ENCODE results near the gene SPIRE1. TPM values are rescaled to one million over a fixed set of nuclear protein-coding genes. Genes with fewer than 3 reads are reported as not detected.

The SPIRE1 gene
- total RNA-seq, 1 experiment from 2014 or later = 9.5 TPM

DNA sequence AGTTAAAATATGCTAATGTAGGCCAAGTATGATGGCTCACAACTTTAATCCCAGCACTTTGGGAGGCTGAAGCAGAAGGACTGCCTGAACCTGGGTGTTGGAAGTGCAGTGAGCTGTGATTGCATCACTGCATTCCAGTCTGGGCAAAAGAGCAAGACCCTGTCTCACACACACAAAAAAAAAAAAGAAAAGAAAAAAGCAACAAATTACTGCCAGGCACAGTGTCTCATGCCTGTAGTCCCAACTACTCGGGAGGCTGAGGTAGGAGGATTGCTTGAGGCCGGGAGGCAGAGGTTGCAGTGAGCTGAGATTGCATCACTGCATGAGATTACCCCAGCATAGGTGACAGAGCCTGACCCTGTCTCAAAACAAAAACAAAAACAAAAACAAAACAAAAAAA is 139.6 kb downstream of the SPIRE1 start:
- CTCF ChIA-PET = no interaction called here
- no peak overlapping the region for H3K4me3 Mint-ChIP-seq (ENCODE audit: unreplicated experiment)
- intact Hi-C loops (cut with micrococcal nuclease; ENCODE audit: unreplicated experiment) = loop anchor here (10.0 kb wide), 1 partner anchor 124 kb away; no protein-coding TSS in a partner anchor
- H3K4me1 Mint-ChIP-seq (ENCODE audit: low read depth, unreplicated experiment) = no peaks in the 10 kb centered on the region
- no peaks in the 10 kb centered on the region for H3K9me3 Mint-ChIP-seq (ENCODE audit: unreplicated experiment)
- no peak overlapping the region for H3K27ac Mint-ChIP-seq (ENCODE audit: unreplicated experiment)
- Histone ChIP-seq H3K4me3 (ENCODE audit: low read depth, low read length) (no peak overlapping the region), H3K9me3 (no peaks in the 10 kb centered on the region; the same call in 1 of the 2 replicates), H3K4me1 (no peaks in the 10 kb centered on the region), H3K27me3 (replicated peaks; ENCODE audit: control insufficient read depth, insufficient read depth, low read length) (no peaks in the 10 kb centered on the region), H3K36me3 (ENCODE audit: control insufficient read depth, insufficient read depth, low read length) (no peaks in the 10 kb centered on the region)
- H3K27me3 Mint-ChIP-seq (ENCODE audit: insufficient read depth, unreplicated experiment) = no peaks in the 10 kb centered on the region
- DNase-seq = peak in 1 of 2 experiments; percentile 5
- BruUV-seq (replicated peaks) = no TSS peak
- no peaks in the 10 kb centered on the region for H3K36me3 Mint-ChIP-seq (ENCODE audit: insufficient read depth, unreplicated experiment)
- POLR2A ChIA-PET = no interaction called here
- TF ChIP-seq, protein P1, sequence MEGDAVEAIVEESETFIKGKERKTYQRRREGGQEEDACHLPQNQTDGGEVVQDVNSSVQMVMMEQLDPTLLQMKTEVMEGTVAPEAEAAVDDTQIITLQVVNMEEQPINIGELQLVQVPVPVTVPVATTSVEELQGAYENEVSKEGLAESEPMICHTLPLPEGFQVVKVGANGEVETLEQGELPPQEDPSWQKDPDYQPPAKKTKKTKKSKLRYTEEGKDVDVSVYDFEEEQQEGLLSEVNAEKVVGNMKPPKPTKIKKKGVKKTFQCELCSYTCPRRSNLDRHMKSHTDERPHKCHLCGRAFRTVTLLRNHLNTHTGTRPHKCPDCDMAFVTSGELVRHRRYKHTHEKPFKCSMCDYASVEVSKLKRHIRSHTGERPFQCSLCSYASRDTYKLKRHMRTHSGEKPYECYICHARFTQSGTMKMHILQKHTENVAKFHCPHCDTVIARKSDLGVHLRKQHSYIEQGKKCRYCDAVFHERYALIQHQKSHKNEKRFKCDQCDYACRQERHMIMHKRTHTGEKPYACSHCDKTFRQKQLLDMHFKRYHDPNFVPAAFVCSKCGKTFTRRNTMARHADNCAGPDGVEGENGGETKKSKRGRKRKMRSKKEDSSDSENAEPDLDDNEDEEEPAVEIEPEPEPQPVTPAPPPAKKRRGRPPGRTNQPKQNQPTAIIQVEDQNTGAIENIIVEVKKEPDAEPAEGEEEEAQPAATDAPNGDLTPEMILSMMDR (IDR thresholded peaks at IDR 0.05; ENCODE audit: insufficient read depth in 1 of 2, low read depth in 1 of 2, low read length in 1 of 2, severe bottlenecking in 1 of 2, unreplicated experiment in 1 of 2) = no peak

DNA sequence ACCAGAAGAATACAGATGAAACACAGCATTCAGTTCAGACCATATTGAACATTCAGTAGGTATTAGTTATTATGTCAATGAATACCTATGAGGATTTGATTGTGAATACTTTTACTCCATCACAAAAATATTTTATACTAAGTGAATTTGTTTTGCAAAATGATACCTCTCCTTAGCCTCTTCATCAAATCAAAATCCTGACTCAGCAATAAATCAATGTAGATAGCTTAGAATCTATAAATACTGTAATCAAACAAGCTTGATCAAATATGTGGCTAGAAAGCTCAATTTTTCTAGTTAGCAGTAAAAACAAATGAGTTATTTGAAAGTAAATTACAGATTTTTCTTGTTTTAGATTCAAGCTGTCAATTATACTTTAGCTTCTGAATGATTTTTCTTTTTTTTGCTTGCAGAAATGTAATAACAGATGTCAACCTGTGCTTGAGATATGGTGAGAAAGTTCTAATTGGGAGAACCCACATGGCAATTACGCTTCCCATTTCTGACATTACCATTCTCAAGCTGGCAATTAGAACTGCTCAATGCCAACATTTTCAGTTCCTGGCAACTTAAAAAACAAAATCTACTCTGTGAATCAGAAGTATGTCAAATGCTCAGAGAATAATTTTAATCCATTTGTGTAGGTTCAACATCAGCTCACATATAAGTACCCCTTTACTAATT is 140.6 kb downstream of the SPIRE1 start:
- no peaks in the 10 kb centered on the region for H3K36me3 Mint-ChIP-seq (ENCODE audit: insufficient read depth, unreplicated experiment)
- CTCF ChIA-PET = interaction anchor here (0.5 kb wide), 1 partner anchor 17 kb away, joined by 5 read pairs; no protein-coding TSS in a partner anchor

DNA sequence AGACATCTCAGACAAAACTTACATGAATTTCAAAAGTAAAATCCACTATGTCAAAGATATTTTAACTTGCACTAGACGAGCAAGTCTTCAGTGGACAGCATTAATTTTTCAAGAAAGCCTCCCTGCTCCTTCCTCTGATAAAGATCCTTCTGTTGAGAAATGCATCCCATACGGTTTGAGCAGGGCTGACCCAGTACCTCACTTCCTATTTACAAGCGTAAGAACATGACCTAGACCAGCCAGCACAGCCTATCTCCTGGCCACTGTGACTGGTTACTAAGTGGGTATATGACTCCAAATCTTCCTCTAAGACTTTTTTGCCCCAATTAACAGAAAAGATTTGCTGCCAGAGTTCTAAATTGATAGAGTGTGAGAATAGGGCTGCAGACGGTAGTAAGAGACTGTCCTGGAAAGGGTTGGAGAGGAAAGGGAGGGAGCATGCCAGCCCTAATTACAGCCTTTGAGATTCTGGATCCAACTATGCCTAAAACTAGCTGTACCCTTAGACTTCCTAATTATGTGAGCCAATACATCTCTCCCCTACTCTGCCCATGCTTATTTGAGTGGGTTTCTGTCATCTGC is 141.8 kb downstream of the SPIRE1 start:
- intact Hi-C loops (cut with micrococcal nuclease; ENCODE audit: unreplicated experiment) = loop anchor here (10.0 kb wide), 1 partner anchor 121 kb away; no protein-coding TSS in a partner anchor
- no peak overlapping the region for H3K27ac Mint-ChIP-seq (ENCODE audit: unreplicated experiment)
- H3K9me3 Mint-ChIP-seq (ENCODE audit: unreplicated experiment) = no peaks in the 10 kb centered on the region
- TF ChIP-seq, protein P1 (IDR thresholded peaks at IDR 0.05; ENCODE audit: insufficient read depth in 1 of 2, low read depth in 1 of 2, low read length in 1 of 2, severe bottlenecking in 1 of 2, unreplicated experiment in 1 of 2) = no peak
- ChIA-PET CTCF (interaction anchor here (1.4 kb wide), 1 partner anchor 269 kb away, joined by 3 read pairs; no protein-coding TSS in a partner anchor), POLR2A (no interaction called here)
- H3K4me1 Mint-ChIP-seq (ENCODE audit: low read depth, unreplicated experiment) = no peaks in the 10 kb centered on the region
- Histone ChIP-seq H3K9me3 (no peaks in the 10 kb centered on the region; the same call in 1 of the 2 replicates), H3K36me3 (ENCODE audit: control insufficient read depth, insufficient read depth, low read length) (no peaks in the 10 kb centered on the region), H3K27me3 (replicated peaks; ENCODE audit: control insufficient read depth, insufficient read depth, low read length) (no peaks in the 10 kb centered on the region), H3K4me1 (no peaks in the 10 kb centered on the region), H3K4me3 (ENCODE audit: low read depth, low read length) (no peak overlapping the region)
- H3K27me3 Mint-ChIP-seq (ENCODE audit: insufficient read depth, unreplicated experiment) = no peaks in the 10 kb centered on the region
- no peak overlapping the region for H3K4me3 Mint-ChIP-seq (ENCODE audit: unreplicated experiment)
- DNase-seq = no peak
- H3K36me3 Mint-ChIP-seq (ENCODE audit: insufficient read depth, unreplicated experiment) = no peaks in the 10 kb centered on the region
- BruUV-seq (replicated peaks) = no TSS peak

More for the DNA sequence above, 140.6 kb downstream of the SPIRE1 start:
- Histone ChIP-seq H3K36me3 (ENCODE audit: control insufficient read depth, insufficient read depth, low read length) (no peaks in the 10 kb centered on the region), H3K4me1 (no peaks in the 10 kb centered on the region), H3K27me3 (replicated peaks; ENCODE audit: control insufficient read depth, insufficient read depth, low read length) (no peaks in the 10 kb centered on the region), H3K9me3 (no peaks in the 10 kb centered on the region; the same call in 1 of the 2 replicates), H3K4me3 (ENCODE audit: low read depth, low read length) (no peak overlapping the region)
- Mint-ChIP-seq H3K4me1 (ENCODE audit: low read depth, unreplicated experiment) (no peaks in the 10 kb centered on the region), H3K9me3 (ENCODE audit: unreplicated experiment) (no peaks in the 10 kb centered on the region), H3K27ac (ENCODE audit: unreplicated experiment) (no peak overlapping the region), H3K27me3 (ENCODE audit: insufficient read depth, unreplicated experiment) (no peaks in the 10 kb centered on the region), H3K4me3 (ENCODE audit: unreplicated experiment) (no peak overlapping the region)
- no peak for DNase-seq
- no TSS peak for BruUV-seq (replicated peaks)
- intact Hi-C loops (cut with micrococcal nuclease; ENCODE audit: unreplicated experiment) = loop anchor here (10.0 kb wide), 1 partner anchor 122 kb away; no protein-coding TSS in a partner anchor
- POLR2A ChIA-PET = no interaction called here
- TF ChIP-seq, protein P1 (IDR thresholded peaks at IDR 0.05; ENCODE audit: insufficient read depth in 1 of 2, low read depth in 1 of 2, low read length in 1 of 2, severe bottlenecking in 1 of 2, unreplicated experiment in 1 of 2) = no peak
